ENCODE results near the gene RFX4. TPM values are rescaled to one million over a fixed set of nuclear protein-coding genes. Genes with fewer than 3 reads are reported as not detected.

The RFX4 gene
- total RNA-seq, 1 experiment from 2014 or later = not detected

- in situ Hi-C loops (cut with HindIII; ENCODE audit: low sequenced_read_pairs) = no loop called here
- no peak for DNase-seq (ENCODE audit: low spot score)
Measured at GRCh38 chr12:106773286-106774004, 190.6 kb downstream of the RFX4 start.

GRCh38 chr12:106774005-106774807 is 191.4 kb downstream of the RFX4 start, which contains the start of gene RIC8B:
Gene RIC8B (plus strand): TSS chr12:106774682. CDS start chr12:106774746, 64 bp downstream.
- in situ Hi-C loops (cut with HindIII; ENCODE audit: low sequenced_read_pairs) = no loop called here
- peak; percentile 99 for DNase-seq (ENCODE audit: low spot score)

- in situ Hi-C loops (cut with HindIII; ENCODE audit: low sequenced_read_pairs) = no loop called here
- DNase-seq (ENCODE audit: low spot score) = no peak
Measured at GRCh38 chr12:106774808-106775524, 192.2 kb downstream of the RFX4 start.

- in situ Hi-C loops (cut with HindIII; ENCODE audit: low sequenced_read_pairs) = no loop called here
Measured at GRCh38 chr12:106776897-106777296, 194.1 kb downstream of the RFX4 start.

GRCh38 chr12:106780010-106780631 is 197.3 kb downstream of the RFX4 start:
- no peak for DNase-seq (ENCODE audit: low spot score)
- in situ Hi-C loops (cut with HindIII; ENCODE audit: low sequenced_read_pairs) = no loop called here

More at GRCh38 chr12:106776897-106777296, 194.1 kb downstream of the RFX4 start:
- no peak for DNase-seq (ENCODE audit: low spot score)

- in situ Hi-C loops (cut with HindIII; ENCODE audit: low sequenced_read_pairs) = no loop called here
- DNase-seq (ENCODE audit: low spot score) = peak; percentile 40
Measured at GRCh38 chr12:106782619-106783018, 199.8 kb downstream of the RFX4 start.

- no peak for DNase-seq (ENCODE audit: low spot score)
- in situ Hi-C loops (cut with HindIII; ENCODE audit: low sequenced_read_pairs) = no loop called here
Measured at GRCh38 chr12:106783515-106783914, 200.7 kb downstream of the RFX4 start.

GRCh38 chr12:106790020-106790419 is 207.2 kb downstream of the RFX4 start:
- no peak for DNase-seq (ENCODE audit: low spot score)
- in situ Hi-C loops (cut with HindIII; ENCODE audit: low sequenced_read_pairs) = no loop called here

GRCh38 chr12:106791531-106791930 is 208.7 kb downstream of the RFX4 start:
- no peak for DNase-seq (ENCODE audit: low spot score)

GRCh38 chr12:106794369-106794768 is 211.6 kb downstream of the RFX4 start:
- no peak for DNase-seq (ENCODE audit: low spot score)
- in situ Hi-C loops (cut with HindIII; ENCODE audit: low sequenced_read_pairs) = no loop called here

More at GRCh38 chr12:106791531-106791930, 208.7 kb downstream of the RFX4 start:
- in situ Hi-C loops (cut with HindIII; ENCODE audit: low sequenced_read_pairs) = no loop called here

- no peak for DNase-seq (ENCODE audit: low spot score)
- in situ Hi-C loops (cut with HindIII; ENCODE audit: low sequenced_read_pairs) = no loop called here
Measured at GRCh38 chr12:106801167-106801708, 218.4 kb downstream of the RFX4 start.

- DNase-seq (ENCODE audit: low spot score) = no peak
- in situ Hi-C loops (cut with HindIII; ENCODE audit: low sequenced_read_pairs) = no loop called here
Measured at GRCh38 chr12:106801830-106802533, 219.2 kb downstream of the RFX4 start.

- no peak for DNase-seq (ENCODE audit: low spot score)
- in situ Hi-C loops (cut with HindIII; ENCODE audit: low sequenced_read_pairs) = no loop called here
Measured at GRCh38 chr12:106804668-106805067, 221.9 kb downstream of the RFX4 start.

Other genes with a start within 250 kb of the RFX4 start
- 7.4 and 8.1 TPM in 2 replicates for gene POLR3B, start 225.3 kb upstream of the RFX4 start, total RNA-seq (2014; rRNA removed; shearing (Covaris generic))
- 19.4 and 19.8 TPM in 2 replicates for gene RIC8B, start 191.7 kb downstream of the RFX4 start, total RNA-seq (2014; rRNA removed; shearing (Covaris generic))

Data from G401 (cell line).